Lung microvascular endothelial cell (primary cell): Measurements from ENCODE around the gene KIF26B. TPM values are rescaled to one million over a fixed set of nuclear protein-coding genes. Genes with fewer than 3 reads are reported as not detected.
"Not testable (repeated sequence)": the region's sequence is repeated elsewhere in the genome, so short reads cannot be mapped to it uniquely, and the experiment has no call there.

Experiments used
- DNase-seq, 2 donors: peaks; one replicate each; pipeline versions ENCODE4 v3.0.0 to v3.0.0-alpha.2; 2010; ENCODE audit warnings: low read depth in 2 of 2
- total RNA-seq: library from RNA; depleted of rRNA; stranded (reverse); fragments of >200 nt; gene quantifications from 2 replicates; pipeline ENCODE4 v1.2.1, GENCODE V29; 2014

Gene KIF26B
- total RNA-seq, 1 donor from 2014 or later: 1.4 TPM

DNA sequence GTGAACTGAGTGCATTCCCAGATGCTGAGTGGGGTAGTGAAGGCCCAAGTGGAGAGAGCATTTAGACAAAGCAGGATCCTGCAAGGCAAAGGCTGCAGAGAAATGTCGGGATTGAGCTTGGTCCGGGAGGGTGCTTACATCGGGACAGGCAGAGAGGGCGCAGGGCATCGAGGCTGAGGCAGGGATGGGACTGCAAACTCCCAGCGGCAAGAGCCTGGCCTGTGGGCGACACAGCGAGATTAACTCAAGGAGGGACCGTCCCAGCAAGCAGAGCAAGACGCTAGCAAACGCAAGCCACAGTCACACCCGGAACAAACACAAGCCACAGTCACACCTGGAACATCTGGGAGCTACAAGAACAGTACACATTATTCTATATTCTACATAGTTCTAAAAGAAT lies 537.5 kb downstream of the KIF26B start:
- DNase-seq: no peak

GRCh38 chr1:245693116-245693793 lies 538.5 kb downstream of the KIF26B start:
- no peak for DNase-seq

- DNase-seq: no peak
These were observed 539.4 kb downstream of the KIF26B start for GRCh38 chr1:245693941-245694752.

- no peak for DNase-seq
These were observed 540.0 kb downstream of the KIF26B start for GRCh38 chr1:245694753-245695195.

- DNase-seq: no peak
These were observed 540.4 kb downstream of the KIF26B start for GRCh38 chr1:245695211-245695610.

GRCh38 chr1:245695701-245696100 lies 540.9 kb downstream of the KIF26B start:
- not testable (repeated sequence) for DNase-seq

DNA sequence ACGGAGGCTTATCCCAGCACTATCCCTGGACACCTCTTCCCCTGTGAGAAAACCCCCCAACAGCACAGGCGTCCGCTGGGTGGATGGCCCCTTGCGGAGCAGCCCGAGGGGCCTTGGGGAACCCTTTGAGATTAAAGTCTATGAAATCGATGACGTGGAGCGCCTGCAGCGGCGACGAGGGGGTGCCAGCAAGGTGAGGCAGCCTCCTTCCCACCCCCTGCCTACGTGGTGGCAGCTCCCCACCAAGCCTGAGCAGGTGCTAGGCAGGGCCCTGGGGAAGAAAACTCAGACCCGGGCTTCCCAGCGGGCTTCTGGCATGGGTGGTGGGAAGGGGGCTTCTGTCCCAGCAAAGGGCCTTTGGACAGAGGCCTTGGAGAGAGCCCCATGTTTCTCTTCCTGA lies 543.3 kb downstream of the KIF26B start:
- DNase-seq: no peak

DNA sequence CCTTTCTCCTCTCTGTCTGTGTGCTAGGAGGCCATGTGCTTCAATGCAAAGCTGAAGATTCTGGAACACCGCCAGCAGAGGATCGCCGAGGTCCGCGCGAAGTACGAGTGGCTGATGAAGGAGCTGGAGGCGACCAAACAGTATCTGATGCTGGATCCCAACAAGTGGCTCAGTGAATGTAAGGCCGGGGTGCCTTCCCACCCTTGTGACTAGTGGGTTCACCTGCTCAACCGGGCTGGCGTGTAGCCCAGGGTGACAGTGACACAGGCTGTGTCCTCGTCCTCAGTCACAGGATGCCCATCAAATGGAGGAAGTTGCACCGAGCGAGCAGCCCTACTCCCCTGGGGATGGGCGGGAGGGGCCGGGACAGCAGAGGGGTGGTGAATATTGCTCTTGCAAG lies 544.1 kb downstream of the KIF26B start:
- no peak for DNase-seq

DNA sequence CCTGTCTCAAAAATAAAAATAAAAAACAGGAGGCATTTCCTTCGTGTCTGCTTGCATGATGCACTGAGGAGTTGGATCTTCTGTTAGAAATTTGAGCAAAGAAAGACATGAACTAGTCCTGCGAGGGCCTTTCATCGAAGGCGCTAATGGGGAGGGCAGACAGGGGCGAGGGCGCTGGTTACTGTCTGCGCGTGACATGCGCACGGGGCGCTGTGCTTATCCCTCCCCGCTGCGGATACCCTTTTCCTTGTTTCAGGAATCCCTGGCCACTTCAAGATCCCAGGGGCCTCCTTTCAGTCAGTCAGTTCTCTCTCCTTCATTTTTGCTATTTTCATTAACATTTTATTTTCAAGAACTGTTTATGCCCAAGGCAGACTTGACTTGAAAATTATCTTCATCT lies 545.8 kb downstream of the KIF26B start:
- no peak for DNase-seq

- no peak for DNase-seq
These were observed 546.8 kb downstream of the KIF26B start for GRCh38 chr1:245701631-245702030.

GRCh38 chr1:245702346-245702745 lies 547.6 kb downstream of the KIF26B start:
- no peak for DNase-seq

DNA sequence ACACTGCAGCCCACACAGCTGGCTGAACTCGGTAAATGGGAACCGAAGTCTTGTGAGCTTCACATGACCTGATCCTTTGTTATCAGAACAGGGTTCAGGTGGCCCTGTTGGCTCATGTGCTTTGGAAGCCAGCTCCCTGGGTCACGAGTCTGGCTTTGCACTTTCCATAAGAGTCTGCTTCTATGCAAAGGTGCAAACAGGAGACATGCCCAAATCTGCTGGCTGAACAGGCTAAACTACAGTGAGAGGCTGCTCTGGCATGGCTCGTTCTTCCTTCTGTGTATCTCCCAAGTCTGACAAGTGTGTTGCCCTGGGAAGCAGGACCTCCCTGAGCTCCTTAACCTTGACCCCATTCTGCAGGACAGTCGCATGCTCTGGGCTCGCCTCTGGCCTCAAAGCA lies 549.6 kb downstream of the KIF26B start:
- no peak for DNase-seq

DNA sequence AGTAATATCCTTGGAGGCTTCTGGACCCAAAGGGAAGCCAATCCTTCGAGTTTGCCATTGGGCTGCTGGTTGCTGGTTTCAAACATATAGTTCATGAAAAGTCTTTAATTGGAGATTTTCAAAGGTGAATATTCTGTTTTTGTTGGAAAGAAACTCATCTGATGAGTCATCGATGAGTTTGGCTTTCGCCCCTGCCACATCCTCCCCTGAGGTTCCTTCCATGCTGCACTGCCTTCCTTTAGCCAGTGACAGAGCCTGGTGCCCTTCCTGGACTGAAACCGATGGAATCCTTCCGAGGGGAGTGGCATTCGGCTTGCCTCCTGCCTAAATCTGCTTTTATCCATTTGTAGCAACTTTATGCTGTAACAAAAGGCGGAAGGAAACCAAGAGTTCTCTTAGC lies 550.0 kb downstream of the KIF26B start:
- peak in 1 of 2 donors; percentile 40 for DNase-seq

DNA sequence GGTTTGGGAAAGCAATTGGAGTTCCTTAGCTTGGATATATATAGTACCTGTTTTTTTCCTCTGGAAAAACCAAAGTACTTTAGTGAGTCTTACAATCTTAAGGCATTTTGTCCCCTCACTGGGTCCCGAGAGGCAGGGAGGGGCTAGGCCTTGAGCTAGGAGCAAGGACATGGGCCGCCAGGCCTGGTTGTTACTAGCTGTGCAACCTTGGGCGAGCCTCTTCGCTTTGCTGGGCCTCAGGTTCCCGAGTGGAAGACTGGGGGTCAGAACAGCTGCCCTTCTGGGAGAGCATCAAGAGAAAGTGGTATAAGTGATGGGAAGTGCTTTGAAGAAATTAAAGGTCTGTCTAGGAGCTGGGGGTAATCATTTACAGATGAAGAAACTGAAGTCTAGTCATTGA lies 553.2 kb downstream of the KIF26B start:
- no peak for DNase-seq

GRCh38 chr1:245710961-245711903 lies 556.4 kb downstream of the KIF26B start:
- DNase-seq: no peak

DNA sequence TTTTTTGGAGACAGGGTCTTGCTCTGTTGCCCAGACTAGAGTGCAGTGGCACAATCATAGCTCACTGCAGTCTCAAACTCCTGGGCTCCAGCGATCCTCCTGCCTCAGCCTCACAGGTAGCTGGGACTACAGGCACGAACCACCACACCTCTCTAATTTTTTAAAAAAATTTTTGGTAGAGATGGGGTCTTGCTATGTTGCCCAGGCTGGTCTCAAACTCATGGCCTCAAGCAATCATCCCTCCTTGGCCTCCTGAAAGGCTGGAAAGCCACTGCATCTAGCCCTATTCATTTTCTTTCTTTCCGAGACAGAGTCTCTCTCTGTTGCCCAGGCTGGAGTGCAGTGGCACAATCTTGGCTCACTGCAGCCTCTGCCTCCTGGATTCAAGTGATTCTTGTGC lies 559.2 kb downstream of the KIF26B start:
- not testable (repeated sequence) for DNase-seq

DNA sequence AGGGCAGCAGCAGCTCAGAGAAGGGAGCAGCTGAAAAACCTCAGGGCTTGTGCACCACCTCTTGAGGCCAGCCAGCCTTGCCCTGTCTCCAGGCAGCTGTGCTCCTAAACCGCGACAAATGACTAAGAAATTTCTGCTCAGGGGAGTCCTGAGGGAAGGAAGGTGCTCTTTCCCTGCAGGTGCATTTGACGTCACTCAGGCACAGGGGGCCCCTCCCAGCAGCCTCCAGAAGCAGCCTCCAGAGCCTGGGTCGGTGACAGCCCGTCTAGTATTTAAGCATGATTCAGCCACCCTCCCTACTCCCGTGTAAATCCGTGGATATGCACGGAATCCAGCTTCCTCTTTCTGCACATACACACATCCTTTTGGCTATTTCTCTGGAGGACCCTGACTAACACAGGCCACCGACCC lies 560.5 kb downstream of the KIF26B start:
- DNase-seq: no peak

DNA sequence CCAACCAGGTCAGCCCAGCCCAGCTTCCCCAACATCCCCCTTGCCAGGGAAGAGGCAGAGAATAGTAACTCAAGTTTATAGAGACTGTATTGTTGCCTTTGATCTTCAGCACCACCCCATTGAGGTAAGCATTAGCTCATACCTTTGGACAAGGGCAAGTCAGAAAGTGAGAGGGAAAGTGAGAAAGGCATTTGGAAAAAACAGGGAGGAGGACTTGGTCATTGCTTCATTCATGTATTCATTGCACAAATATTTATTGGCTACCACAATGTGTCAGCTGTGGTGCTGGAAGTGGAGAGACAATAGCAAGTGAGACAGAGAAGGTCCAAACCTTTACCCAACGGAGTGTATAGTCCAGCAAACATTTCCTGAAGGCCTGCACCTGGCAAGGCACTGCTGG lies 561.2 kb downstream of the KIF26B start:
- DNase-seq: peak in 1 of 2 donors; percentile 4

- DNase-seq: no peak
These were observed 561.8 kb downstream of the KIF26B start for GRCh38 chr1:245716561-245716960.

DNA sequence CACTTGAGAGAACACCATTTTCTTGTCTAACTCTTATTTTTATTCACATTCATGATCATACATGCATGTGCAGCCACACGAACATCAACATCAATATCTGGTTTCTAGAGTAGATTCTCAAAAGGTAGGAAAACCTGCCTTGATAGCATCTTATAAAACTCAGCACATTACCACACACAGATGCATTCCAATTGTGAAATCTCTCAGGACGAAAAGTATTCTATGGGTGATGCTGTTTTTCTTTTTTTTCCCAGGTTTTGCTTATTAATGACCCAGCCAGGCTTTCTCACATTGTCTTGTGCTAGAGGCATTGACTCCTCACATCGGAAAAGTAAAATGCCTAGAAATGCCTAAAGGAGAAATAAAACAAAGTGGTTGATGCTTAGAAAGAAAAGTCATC lies 562.8 kb downstream of the KIF26B start:
- no peak for DNase-seq

GRCh38 chr1:245718123-245718522 lies 563.3 kb downstream of the KIF26B start:
- no peak for DNase-seq

DNA sequence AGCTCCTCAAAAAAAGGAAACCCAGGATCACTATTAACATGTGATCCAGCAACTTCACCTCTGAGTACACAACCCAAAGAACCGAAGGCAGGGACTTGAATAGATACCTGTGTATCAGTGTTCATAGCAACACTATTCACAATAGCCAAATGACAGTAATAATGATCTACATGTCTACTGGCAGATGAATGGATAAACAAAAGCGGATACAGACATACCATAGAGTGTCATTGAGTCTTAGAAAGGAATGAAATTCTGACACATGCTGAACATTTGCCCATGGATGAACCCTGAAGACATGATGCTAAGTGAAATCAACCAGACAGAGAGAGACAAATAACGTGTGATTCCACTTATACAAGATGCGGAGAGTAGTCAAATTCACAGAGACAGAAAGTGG lies 564.2 kb downstream of the KIF26B start:
- no peak for DNase-seq
